Neural cell (in vitro differentiated cells): ENCODE measurements around the gene SMAD2.

Experiments
- CTCF ChIP-seq: fragments of 450-650 bp; IDR thresholded peaks from 2 replicates; pipeline ENCODE4 v1.5.1; 2014; ENCODE audit warnings: antibody characterized with exemption, mild to moderate bottlenecking, moderate library complexity; ENCODE audit not compliant: poor library complexity, severe bottlenecking
- EZH2 ChIP-seq: fragments of 200-600, 300-800 bp; shearing (Covaris generic), sonication (generic); IDR thresholded peaks from 2 replicates; pipeline ENCODE4 v1.6.1; 2014; ENCODE audit warnings: antibody characterized with exemption, low read length, borderline replicate concordance, mild to moderate bottlenecking; ENCODE audit not compliant: insufficient read depth, poor library complexity, severe bottlenecking

- TF ChIP-seq CTCF (no peak), EZH2 (no peak)
Observed at GRCh38 chr18:47935321-47936055, 5.0 kb upstream of the SMAD2 start.
